ENCODE data around the gene DSG3. TPM values are rescaled to one million over a fixed set of nuclear protein-coding genes. Genes with fewer than 3 reads are reported as not detected.

The DSG3 gene
- total RNA-seq, 4 donors from 2014 or later = 513 to 856 (median 737) TPM

DNA sequence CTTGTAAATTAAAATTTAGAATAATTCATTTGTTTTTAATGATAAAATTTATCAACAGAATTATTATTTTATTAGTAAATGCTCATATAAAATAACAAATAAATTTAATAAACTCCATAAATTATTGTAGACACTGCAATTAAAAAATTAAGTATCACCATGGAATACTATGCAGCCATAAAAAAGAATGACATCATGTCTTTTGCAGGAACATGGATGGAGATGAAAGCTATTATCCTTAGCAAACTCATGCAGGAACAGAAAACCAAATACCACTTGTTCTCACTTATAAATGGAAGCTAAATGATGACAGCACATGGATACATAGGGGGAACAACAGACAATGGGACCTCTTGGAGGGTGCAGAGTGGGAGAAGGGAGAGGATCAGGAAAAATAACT is 29.7 kb upstream of the DSG3 start:
- H3K4me3 ChIP-seq = no peak overlapping the region
- H3K9me3 ChIP-seq = no peaks in the 10 kb centered on the region
- H3K27ac ChIP-seq = peak overlapping the region in 1 of 4 donors; percentile 82
- peaks cover 0 to 39% (median 0%) of the 10 kb centered on the region in 3 donors for H3K4me1 ChIP-seq
- no peaks in the 10 kb centered on the region for H3K27me3 ChIP-seq
- DNase-seq = no peak
- TF ChIP-seq, protein P1, sequence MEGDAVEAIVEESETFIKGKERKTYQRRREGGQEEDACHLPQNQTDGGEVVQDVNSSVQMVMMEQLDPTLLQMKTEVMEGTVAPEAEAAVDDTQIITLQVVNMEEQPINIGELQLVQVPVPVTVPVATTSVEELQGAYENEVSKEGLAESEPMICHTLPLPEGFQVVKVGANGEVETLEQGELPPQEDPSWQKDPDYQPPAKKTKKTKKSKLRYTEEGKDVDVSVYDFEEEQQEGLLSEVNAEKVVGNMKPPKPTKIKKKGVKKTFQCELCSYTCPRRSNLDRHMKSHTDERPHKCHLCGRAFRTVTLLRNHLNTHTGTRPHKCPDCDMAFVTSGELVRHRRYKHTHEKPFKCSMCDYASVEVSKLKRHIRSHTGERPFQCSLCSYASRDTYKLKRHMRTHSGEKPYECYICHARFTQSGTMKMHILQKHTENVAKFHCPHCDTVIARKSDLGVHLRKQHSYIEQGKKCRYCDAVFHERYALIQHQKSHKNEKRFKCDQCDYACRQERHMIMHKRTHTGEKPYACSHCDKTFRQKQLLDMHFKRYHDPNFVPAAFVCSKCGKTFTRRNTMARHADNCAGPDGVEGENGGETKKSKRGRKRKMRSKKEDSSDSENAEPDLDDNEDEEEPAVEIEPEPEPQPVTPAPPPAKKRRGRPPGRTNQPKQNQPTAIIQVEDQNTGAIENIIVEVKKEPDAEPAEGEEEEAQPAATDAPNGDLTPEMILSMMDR (IDR thresholded peaks at IDR 0.05) = no peak
- TF ChIP-seq POLR2A (IDR thresholded peaks at IDR 0.05) = no peak
- intact Hi-C loops (cut with DNase I) = no loop called here
- peaks cover 0 to 4% (median 0%) of the 10 kb centered on the region in 3 donors for H3K36me3 ChIP-seq

DNA sequence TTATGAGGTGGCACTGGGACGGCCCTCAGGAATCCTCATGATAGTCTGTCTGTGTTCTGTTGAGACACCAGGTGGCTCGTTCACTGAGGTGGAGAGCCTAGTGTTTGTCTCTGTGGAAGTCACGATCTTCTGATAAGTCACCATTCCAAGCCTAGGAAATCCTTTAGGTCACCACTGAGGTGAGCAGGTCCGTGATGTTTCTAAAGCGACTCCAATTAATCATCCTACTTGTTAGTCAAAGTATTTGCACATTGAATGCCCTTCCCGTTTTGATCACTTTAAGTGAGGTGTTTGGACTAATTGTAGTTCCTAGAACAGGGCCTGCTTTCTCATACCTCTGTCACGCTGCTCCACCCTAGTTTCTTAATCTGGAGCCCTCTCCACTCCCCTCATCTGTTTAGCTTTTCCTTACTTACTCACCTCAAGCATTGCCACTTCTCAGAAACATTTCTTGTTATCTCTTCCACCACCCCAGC is 28.0 kb upstream of the DSG3 start:
- no peaks in the 10 kb centered on the region for H3K36me3 ChIP-seq
- no peaks in the 10 kb centered on the region for H3K27me3 ChIP-seq
- H3K4me3 ChIP-seq = no peak overlapping the region
- no peaks in the 10 kb centered on the region for H3K9me3 ChIP-seq
- peak overlapping the region; percentile 60 to 91 (median 77) for H3K27ac ChIP-seq
- no peak for TF ChIP-seq POLR2A (IDR thresholded peaks at IDR 0.05)
- TF ChIP-seq, protein P1 (IDR thresholded peaks at IDR 0.05) = peak in 1 of 6 experiments; percentile 31
- intact Hi-C loops (cut with DNase I) = no loop called here
- DNase-seq = no peak
- H3K4me1 ChIP-seq = peaks cover 0 to 53% (median 0%) of the 10 kb centered on the region in 3 donors
- WGBS, 2 donors = 33 to 41% methylated on average over 7 of the region's 7 CpGs

DNA sequence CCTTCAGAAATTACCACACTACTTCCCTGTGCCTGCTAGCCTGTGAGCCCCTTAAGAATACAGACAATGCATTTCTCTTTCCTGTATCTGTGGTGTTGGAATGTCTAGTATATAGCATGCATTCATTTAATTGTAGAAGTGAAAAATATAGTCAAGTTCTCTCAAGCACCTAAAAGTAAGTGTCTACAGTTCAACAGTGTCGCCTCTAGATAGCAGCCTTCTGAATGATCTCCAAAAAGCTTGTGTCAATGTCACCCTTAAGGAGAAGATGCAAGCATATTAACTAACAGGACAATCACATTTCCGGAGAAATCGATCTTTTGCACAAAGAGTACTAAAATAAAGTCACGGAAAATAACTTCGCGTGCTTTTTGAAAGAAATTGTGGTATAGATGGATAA is 27.5 kb upstream of the DSG3 start:
- intact Hi-C loops (cut with DNase I) = no loop called here
- Histone ChIP-seq H3K4me3 (no peak overlapping the region), H3K4me1 (peaks cover 0 to 58% (median 0%) of the 10 kb centered on the region in 3 donors), H3K27me3 (no peaks in the 10 kb centered on the region), H3K9me3 (no peaks in the 10 kb centered on the region), H3K27ac (peak overlapping the region; percentile 60 to 91 (median 77)), H3K36me3 (no peaks in the 10 kb centered on the region)
- TF ChIP-seq, protein P1 (IDR thresholded peaks at IDR 0.05) = no peak
- no peak for TF ChIP-seq POLR2A (IDR thresholded peaks at IDR 0.05)
- WGBS, 2 donors = 79 to 88% methylated on average over 6 of the region's 6 CpGs
- DNase-seq = no peak

DNA sequence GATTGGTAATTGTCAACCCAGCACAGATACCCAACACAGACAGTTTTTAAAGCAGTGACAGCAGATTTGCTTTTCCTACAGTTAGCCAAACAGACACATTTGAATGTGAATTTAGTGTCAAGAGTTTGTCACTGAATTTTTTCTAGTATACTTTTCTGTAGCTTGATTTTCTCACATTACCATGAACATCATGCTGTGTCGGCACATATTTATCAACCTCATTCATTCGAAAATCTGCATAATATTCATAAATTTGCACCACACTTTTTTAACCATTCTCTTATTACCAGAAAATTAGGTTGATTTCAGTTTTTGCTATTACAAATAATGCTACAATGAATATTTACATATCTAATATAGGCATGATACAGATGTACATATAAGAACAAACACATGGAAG is 27.0 kb upstream of the DSG3 start:
- DNase-seq = no peak
- no peaks in the 10 kb centered on the region for H3K27me3 ChIP-seq
- no peak overlapping the region for H3K4me3 ChIP-seq
- TF ChIP-seq POLR2A (IDR thresholded peaks at IDR 0.05) = no peak
- TF ChIP-seq, protein P1 (IDR thresholded peaks at IDR 0.05) = no peak
- no peaks in the 10 kb centered on the region for H3K36me3 ChIP-seq
- peak overlapping the region; percentile 60 to 91 (median 77) for H3K27ac ChIP-seq
- peaks cover 0 to 60% (median 0%) of the 10 kb centered on the region in 3 donors for H3K4me1 ChIP-seq
- 75 to 82% methylated on average over 2 of the region's 2 CpGs for WGBS, 2 donors
- intact Hi-C loops (cut with DNase I) = no loop called here
- H3K9me3 ChIP-seq = no peaks in the 10 kb centered on the region

DNA sequence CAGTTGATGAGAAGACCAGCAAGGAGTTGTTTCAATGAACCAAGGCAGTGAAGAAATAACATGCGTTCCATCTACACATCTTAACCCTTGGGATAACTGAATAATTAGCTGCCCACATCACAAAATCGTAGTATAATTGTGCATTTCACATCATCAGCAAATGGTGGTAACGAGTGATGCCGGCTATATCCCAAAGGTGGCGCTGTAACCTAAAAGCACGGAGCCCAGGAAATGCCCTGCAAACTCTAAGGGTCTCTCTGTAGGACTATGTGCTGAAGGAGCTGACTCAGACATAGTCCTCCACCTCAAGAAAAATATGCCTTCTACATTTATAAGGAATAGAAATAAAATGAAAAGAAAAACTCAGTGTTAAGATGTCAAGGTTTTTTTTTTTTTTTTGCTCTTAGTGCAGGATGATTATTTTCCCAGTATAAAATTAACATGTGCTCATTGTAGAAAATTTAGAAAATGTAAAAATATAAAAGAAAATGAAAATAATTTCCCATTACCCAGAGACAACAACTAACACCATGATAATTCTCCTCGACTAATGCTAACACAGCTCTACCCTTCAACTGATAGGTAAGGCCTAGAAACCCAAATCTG is 23.1 kb upstream of the DSG3 start:
- no peak for DNase-seq
- Histone ChIP-seq H3K9me3 (no peaks in the 10 kb centered on the region), H3K36me3 (no peaks in the 10 kb centered on the region), H3K27ac (peak overlapping the region in 3 of 4 donors; percentile 88 to 91 (median 89)), H3K27me3 (no peaks in the 10 kb centered on the region), H3K4me3 (peak overlapping the region; percentile 34 to 57 (median 43)), H3K4me1 (peaks cover 0 to 74% (median 0%) of the 10 kb centered on the region in 3 donors)
- 12 to 23% methylated on average over 7 of the region's 7 CpGs for WGBS, 2 donors
- TF ChIP-seq POLR2A (IDR thresholded peaks at IDR 0.05) = no peak
- TF ChIP-seq, protein P1 (IDR thresholded peaks at IDR 0.05) = peak in 5 of 6 experiments; percentile 53 to 88 (median 68)
- intact Hi-C loops (cut with DNase I) = no loop called here
